OCI-LY7 (cell line): ENCODE measurements around the gene GRM4.

Experiments
- EZH2phosphoT487 ChIP-seq: fragments of 200-600 bp; sonication (generic); IDR thresholded peaks from 2 replicates; pipeline ENCODE4 v1.6.1; 2018; ENCODE audit warnings: low read depth, borderline replicate concordance, mild to moderate bottlenecking, mixed run types, antibody characterized with exemption, low read length, moderate library complexity, mixed read lengths
- TF ChIP-seq, protein P1 (sequence below): fragments of 200-600 bp; sonication (generic); conservative IDR thresholded peaks from 2 replicates; pipeline ENCODE4 v1.5.1; 2014; ENCODE audit warnings: mild to moderate bottlenecking, antibody characterized with exemption, low read length, moderate library complexity, mixed read lengths

DNA sequence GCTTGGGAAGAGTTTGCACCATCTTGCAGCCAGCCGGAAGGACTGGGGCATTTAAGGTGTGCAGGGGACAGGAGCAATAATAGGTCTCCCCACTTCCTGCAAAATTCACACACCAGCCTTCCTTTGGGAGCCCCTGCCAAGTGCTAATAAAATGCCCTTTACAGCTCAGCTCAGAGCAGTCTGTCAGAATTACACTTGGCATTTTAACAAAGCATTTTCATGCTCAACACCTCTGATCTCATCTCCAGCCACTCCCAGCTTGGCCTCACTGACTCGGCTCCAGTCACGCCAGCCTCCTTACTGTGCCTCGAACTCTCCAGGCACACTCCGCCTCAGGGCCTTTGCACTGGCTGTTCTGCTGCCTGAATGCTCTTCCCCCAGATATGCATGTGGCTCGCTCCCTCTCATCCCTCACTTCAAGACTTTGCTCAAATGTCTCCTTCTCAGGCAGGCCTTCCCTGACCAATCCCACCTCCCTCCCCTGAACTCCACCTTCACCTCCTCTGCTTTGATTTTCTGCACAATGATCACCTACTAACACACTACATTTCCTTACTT lies 43.7 kb downstream of the GRM4 start:
- TF ChIP-seq, protein P1, sequence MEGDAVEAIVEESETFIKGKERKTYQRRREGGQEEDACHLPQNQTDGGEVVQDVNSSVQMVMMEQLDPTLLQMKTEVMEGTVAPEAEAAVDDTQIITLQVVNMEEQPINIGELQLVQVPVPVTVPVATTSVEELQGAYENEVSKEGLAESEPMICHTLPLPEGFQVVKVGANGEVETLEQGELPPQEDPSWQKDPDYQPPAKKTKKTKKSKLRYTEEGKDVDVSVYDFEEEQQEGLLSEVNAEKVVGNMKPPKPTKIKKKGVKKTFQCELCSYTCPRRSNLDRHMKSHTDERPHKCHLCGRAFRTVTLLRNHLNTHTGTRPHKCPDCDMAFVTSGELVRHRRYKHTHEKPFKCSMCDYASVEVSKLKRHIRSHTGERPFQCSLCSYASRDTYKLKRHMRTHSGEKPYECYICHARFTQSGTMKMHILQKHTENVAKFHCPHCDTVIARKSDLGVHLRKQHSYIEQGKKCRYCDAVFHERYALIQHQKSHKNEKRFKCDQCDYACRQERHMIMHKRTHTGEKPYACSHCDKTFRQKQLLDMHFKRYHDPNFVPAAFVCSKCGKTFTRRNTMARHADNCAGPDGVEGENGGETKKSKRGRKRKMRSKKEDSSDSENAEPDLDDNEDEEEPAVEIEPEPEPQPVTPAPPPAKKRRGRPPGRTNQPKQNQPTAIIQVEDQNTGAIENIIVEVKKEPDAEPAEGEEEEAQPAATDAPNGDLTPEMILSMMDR: no peak
- no peak for TF ChIP-seq EZH2phosphoT487
